Measurements from ENCODE around the gene NFX1.

DNA sequence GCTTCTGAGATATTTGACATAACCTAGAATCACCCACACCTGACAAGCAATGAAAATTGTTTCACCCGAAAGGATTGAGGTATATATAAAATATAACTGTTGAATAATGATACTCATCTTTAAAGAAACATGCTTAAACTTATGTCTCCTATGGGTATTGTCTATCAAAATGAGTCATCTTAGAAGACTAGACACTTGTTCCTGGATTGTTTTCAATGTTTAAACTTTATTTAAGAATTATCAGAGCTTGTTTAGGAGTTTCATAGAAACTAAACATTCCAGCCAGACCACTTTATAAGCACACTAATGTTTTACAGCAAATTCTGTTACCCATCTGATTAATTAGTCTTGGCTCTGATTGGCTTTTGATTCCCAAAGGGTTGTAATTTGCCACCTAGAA lies 19.6 kb downstream of the NFX1 start:
- TF ChIP-seq, protein P1, sequence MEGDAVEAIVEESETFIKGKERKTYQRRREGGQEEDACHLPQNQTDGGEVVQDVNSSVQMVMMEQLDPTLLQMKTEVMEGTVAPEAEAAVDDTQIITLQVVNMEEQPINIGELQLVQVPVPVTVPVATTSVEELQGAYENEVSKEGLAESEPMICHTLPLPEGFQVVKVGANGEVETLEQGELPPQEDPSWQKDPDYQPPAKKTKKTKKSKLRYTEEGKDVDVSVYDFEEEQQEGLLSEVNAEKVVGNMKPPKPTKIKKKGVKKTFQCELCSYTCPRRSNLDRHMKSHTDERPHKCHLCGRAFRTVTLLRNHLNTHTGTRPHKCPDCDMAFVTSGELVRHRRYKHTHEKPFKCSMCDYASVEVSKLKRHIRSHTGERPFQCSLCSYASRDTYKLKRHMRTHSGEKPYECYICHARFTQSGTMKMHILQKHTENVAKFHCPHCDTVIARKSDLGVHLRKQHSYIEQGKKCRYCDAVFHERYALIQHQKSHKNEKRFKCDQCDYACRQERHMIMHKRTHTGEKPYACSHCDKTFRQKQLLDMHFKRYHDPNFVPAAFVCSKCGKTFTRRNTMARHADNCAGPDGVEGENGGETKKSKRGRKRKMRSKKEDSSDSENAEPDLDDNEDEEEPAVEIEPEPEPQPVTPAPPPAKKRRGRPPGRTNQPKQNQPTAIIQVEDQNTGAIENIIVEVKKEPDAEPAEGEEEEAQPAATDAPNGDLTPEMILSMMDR (IDR thresholded peaks at IDR 0.05; ENCODE audit: insufficient read depth, low read length) = no peak
- TF ChIP-seq POLR2AphosphoS5 (IDR thresholded peaks at IDR 0.05; ENCODE audit: low read depth) (no peak), GABPA (IDR thresholded peaks at IDR 0.05; ENCODE audit: low read depth) (no peak)
- TF ChIP-seq, protein P2, sequence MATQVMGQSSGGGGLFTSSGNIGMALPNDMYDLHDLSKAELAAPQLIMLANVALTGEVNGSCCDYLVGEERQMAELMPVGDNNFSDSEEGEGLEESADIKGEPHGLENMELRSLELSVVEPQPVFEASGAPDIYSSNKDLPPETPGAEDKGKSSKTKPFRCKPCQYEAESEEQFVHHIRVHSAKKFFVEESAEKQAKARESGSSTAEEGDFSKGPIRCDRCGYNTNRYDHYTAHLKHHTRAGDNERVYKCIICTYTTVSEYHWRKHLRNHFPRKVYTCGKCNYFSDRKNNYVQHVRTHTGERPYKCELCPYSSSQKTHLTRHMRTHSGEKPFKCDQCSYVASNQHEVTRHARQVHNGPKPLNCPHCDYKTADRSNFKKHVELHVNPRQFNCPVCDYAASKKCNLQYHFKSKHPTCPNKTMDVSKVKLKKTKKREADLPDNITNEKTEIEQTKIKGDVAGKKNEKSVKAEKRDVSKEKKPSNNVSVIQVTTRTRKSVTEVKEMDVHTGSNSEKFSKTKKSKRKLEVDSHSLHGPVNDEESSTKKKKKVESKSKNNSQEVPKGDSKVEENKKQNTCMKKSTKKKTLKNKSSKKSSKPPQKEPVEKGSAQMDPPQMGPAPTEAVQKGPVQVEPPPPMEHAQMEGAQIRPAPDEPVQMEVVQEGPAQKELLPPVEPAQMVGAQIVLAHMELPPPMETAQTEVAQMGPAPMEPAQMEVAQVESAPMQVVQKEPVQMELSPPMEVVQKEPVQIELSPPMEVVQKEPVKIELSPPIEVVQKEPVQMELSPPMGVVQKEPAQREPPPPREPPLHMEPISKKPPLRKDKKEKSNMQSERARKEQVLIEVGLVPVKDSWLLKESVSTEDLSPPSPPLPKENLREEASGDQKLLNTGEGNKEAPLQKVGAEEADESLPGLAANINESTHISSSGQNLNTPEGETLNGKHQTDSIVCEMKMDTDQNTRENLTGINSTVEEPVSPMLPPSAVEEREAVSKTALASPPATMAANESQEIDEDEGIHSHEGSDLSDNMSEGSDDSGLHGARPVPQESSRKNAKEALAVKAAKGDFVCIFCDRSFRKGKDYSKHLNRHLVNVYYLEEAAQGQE (IDR thresholded peaks at IDR 0.05; ENCODE audit: insufficient replicate concordance, low read depth) = no peak

Data from HL-60 (cell line).